Smooth muscle cell (in vitro differentiated cells): ENCODE measurements around the gene EBF3. TPM values are rescaled to one million over a fixed set of nuclear protein-coding genes. Genes with fewer than 3 reads are reported as not detected.
A peak's percentile ranks its signal among the peaks of the same experiment; 100 is the strongest.

ENCODE experiments used
- DNase-seq: peaks from one replicate; lab custom pipeline; 2025; ENCODE audit not compliant: unreplicated experiment; lab: John Stamatoyannopoulos, UW
- H2AFZ ChIP-seq: fragments of 200-600 bp; sonication (generic); 2 replicates; pipeline ENCODE4 v1.6.0; 2016; ENCODE audit warnings: antibody characterized with exemption, low read depth, mild to moderate bottlenecking
- H3F3A ChIP-seq: fragments of 200-600 bp; sonication (generic); 2 replicates; pipeline ENCODE4 v1.6.0; 2017; ENCODE audit warnings: antibody characterized with exemption, low read depth
- H3K27ac ChIP-seq: fragments of 200-600 bp; sonication (generic); 2 replicates; pipeline ENCODE4 v1.5.1; 2016; ENCODE audit warnings: low read depth, mild to moderate bottlenecking
- H3K27me3 ChIP-seq: fragments of 200-600 bp; sonication (generic); 2 replicates; pipeline ENCODE4 v1.6.1; 2016; ENCODE audit warnings: low read depth, mild to moderate bottlenecking
- H3K36me3 ChIP-seq: fragments of 200-600 bp; sonication (generic); 2 replicates; pipeline ENCODE4 v1.5.1; 2016; ENCODE audit warnings: low read depth
- H3K4me1 ChIP-seq: fragments of 200-600 bp; sonication (generic); 2 replicates; pipeline ENCODE4 v1.5.1; 2016; ENCODE audit warnings: low read depth
- H3K4me2 ChIP-seq: fragments of 200-600 bp; sonication (generic); 2 replicates; pipeline ENCODE4 v1.6.0; 2016; ENCODE audit warnings: mild to moderate bottlenecking
- H3K4me3 ChIP-seq: fragments of 200-600 bp; sonication (generic); 2 replicates; pipeline ENCODE4 v1.5.1; 2016; ENCODE audit warnings: mild to moderate bottlenecking
- H3K79me2 ChIP-seq: fragments of 200-600 bp; sonication (generic); 2 replicates; pipeline ENCODE4 v1.6.0; 2016; ENCODE audit warnings: low read depth, mild to moderate bottlenecking
- H3K9ac ChIP-seq: fragments of 200-600 bp; sonication (generic); 2 replicates; pipeline ENCODE4 v1.6.0; 2016; ENCODE audit warnings: low read depth
- H3K9me3 ChIP-seq: fragments of 200-600 bp; sonication (generic); replicated peaks from 2 replicates; pipeline ENCODE4 v1.5.1; 2016; ENCODE audit warnings: low read depth
- H4K20me1 ChIP-seq: fragments of 200-600 bp; sonication (generic); 2 replicates; pipeline ENCODE4 v1.6.0; 2016; ENCODE audit warnings: low read depth
- CTCF ChIP-seq: fragments of 200-600 bp; sonication (generic); IDR thresholded peaks from 2 replicates; pipeline ENCODE4 v1.5.1; 2017; ENCODE audit warnings: borderline replicate concordance, mild to moderate bottlenecking, antibody characterized with exemption; ENCODE audit not compliant: insufficient read depth, poor library complexity, severe bottlenecking
- WGBS: methylation state at CpG from one replicate; pipeline ENCODE4 v1.1.7; 2016; ENCODE audit warnings: low lambda C conversion rate; 5-methylcytosine and 5-hydroxymethylcytosine counted together
- polyA plus RNA-seq: library from polyadenylated mRNA; unstranded; fragments of >200 nt; fragmentation: Nextera tagmentation; extraction: Ambion mirVana; gene quantifications from 2 replicates; pipeline ENCODE4 v1.2.1, GENCODE V29; 2016
- total RNA-seq: library from RNA; depleted of rRNA; stranded (reverse); fragments of >200 nt; gene quantifications from 2 replicates; pipeline ENCODE4 v1.2.3, GENCODE V29; 2014

Gene EBF3
- total and polyA plus RNA-seq, 2 experiments from 2014 or later, result not detected

GRCh38 chr10:129972145-129972965 lies 8.3 kb upstream of the EBF3 start:
- Histone ChIP-seq H2AFZ (no peak overlapping the region), H3K4me2 (peak overlapping the region; percentile 91), H3K79me2 (no peaks in the 10 kb centered on the region), H3K27me3 (peaks cover 86% of the 10 kb centered on the region), H4K20me1 (no peaks in the 10 kb centered on the region), H3K4me3 (peak overlapping the region; percentile 45), H3K9ac (no peak overlapping the region), H3K27ac (no peak overlapping the region), H3K4me1 (peaks cover 15% of the 10 kb centered on the region), H3F3A (no peaks in the 10 kb centered on the region), H3K9me3 (no peaks in the 10 kb centered on the region), H3K36me3 (no peaks in the 10 kb centered on the region)
- TF ChIP-seq CTCF, result no peak
- 4% methylated on average over 33 of the region's 84 CpGs for WGBS
- no peak for DNase-seq

GRCh38 chr10:129971381-129972144 lies 7.5 kb upstream of the EBF3 start:
- TF ChIP-seq CTCF, result peak; percentile 53
- no peaks in the 10 kb centered on the region for H4K20me1 ChIP-seq
- peaks cover 23% of the 10 kb centered on the region for H3K4me1 ChIP-seq
- H3K36me3 ChIP-seq, result no peaks in the 10 kb centered on the region
- H2AFZ ChIP-seq, result no peak overlapping the region
- no peak overlapping the region for H3K9ac ChIP-seq
- peak overlapping the region; percentile 45 for H3K4me3 ChIP-seq
- peaks cover 86% of the 10 kb centered on the region for H3K27me3 ChIP-seq
- DNase-seq, result no peak
- no peak overlapping the region for H3K27ac ChIP-seq
- H3K9me3 ChIP-seq, result no peaks in the 10 kb centered on the region
- H3K79me2 ChIP-seq, result no peaks in the 10 kb centered on the region
- H3K4me2 ChIP-seq, result peak overlapping the region; percentile 91
- no peaks in the 10 kb centered on the region for H3F3A ChIP-seq
- WGBS, result 2% methylated on average over 76 of the region's 84 CpGs

- Histone ChIP-seq H3K79me2 (no peaks in the 10 kb centered on the region), H3K27ac (no peak overlapping the region), H3K27me3 (peaks cover 89% of the 10 kb centered on the region), H3F3A (no peaks in the 10 kb centered on the region), H3K4me3 (peak overlapping the region; percentile 45), H3K9ac (no peak overlapping the region), H3K4me2 (peak overlapping the region; percentile 91), H3K9me3 (no peaks in the 10 kb centered on the region), H3K4me1 (peaks cover 24% of the 10 kb centered on the region), H2AFZ (no peak overlapping the region), H4K20me1 (peaks cover 3% of the 10 kb centered on the region), H3K36me3 (no peaks in the 10 kb centered on the region)
- DNase-seq, result no peak
- no peak for TF ChIP-seq CTCF
- 2% methylated on average over 52 of the region's 58 CpGs for WGBS
Observed at GRCh38 chr10:129970465-129971364, 6.6 kb upstream of the EBF3 start.
